Measurements from ENCODE around the gene LPCAT4. TPM values are rescaled to one million over a fixed set of nuclear protein-coding genes. Genes with fewer than 3 reads are reported as not detected.

Gene LPCAT4
- total and polyA plus RNA-seq, 2 of the 8 experiments (the other 6 are each of a cell fraction or from before 2014, with no cell fraction given): 69.3 to 109 TPM

DNA sequence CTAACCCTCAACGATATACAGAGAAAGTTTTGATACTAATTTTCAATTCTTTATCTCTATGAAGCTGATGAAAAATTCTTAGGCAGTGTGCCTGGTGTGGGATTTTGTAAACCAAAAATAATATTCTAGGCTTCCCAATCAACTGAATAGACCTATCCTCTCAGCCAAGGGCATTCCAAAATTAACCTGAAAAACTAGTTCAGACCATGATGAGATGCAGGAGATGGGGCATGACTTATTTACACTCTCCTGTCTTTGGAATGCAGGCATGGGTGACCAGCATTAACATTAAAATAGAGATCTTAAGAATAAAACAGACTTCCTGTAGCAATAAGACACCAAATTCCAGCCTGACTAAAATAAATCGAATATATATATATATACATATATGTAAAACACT, 7.8 kb upstream of the LPCAT4 start:
- DNase-seq (ENCODE audit: low read depth in 1 of 2, low spot score in 2 of 2) (no peak), FAIRE-seq (no peak)
- Histone ChIP-seq H3K4me2 (ENCODE audit: insufficient read depth in 1 of 2, low read depth in 2 of 2, low read length in 2 of 2) (no peak overlapping the region), H3K27ac (ENCODE audit: low read depth, low read length) (no peak overlapping the region), H2BK15ac (ENCODE audit: low read length) (no peak overlapping the region), H3K14ac (ENCODE audit: insufficient read length) (no peak overlapping the region), H4K5ac (ENCODE audit: insufficient read length, low read depth, low read length) (no peak overlapping the region), H2BK20ac (ENCODE audit: low read length) (no peak overlapping the region), H4K20me1 (replicated peaks in 1 of 2; ENCODE audit: control insufficient read depth in 1 of 2, insufficient read depth in 2 of 2, low read length in 2 of 2) (no peaks in the 10 kb centered on the region), H3K18ac (ENCODE audit: extremely low read depth, low read length) (no peak overlapping the region), H3K23ac (ENCODE audit: insufficient read length) (no peak overlapping the region), H4K8ac (ENCODE audit: extremely low read depth, insufficient read depth, low read length) (no peak overlapping the region), H2AK5ac (ENCODE audit: low read depth, low read length) (no peak overlapping the region), H3K36me3 (ENCODE audit: control insufficient read depth in 2 of 4, insufficient read depth in 4 of 4, low read length in 3 of 4) (no peaks in the 10 kb centered on the region), H2BK12ac (ENCODE audit: low read depth, low read length) (no peak overlapping the region), H2BK120ac (replicated peaks; ENCODE audit: low read depth, low read length) (no peak overlapping the region), H3K79me1 (ENCODE audit: low read depth, low read length) (no peaks in the 10 kb centered on the region; the same call in 1 of the 2 replicates), H3K79me2 (ENCODE audit: control insufficient read depth in 1 of 2, insufficient read depth in 2 of 2, low read length in 2 of 2) (no peaks in the 10 kb centered on the region), H3K4me1 (replicated peaks in 1 of 4; ENCODE audit: control insufficient read depth in 3 of 4, insufficient read depth in 4 of 4, low read length in 3 of 4) (peaks cover 0 to 3% (median 0%) of the 10 kb centered on the region in 4 experiments; a peak in 1 of 7 replicates), H2AFZ (ENCODE audit: low read length) (no peak overlapping the region), H3K27me3 (replicated peaks in 1 of 4; ENCODE audit: control insufficient read depth in 3 of 4, extremely low read depth in 1 of 4, insufficient read depth in 3 of 4, low read length in 3 of 4) (no peaks in the 10 kb centered on the region; a peak in 1 of 7 replicates), H3K23me2 (ENCODE audit: low read depth, low read length) (no peaks in the 10 kb centered on the region), H3K4me3 (ENCODE audit: extremely low read depth in 1 of 4, insufficient read depth in 2 of 4, low read depth in 3 of 4, low read length in 4 of 4) (no peak overlapping the region), H3K9me3 (ENCODE audit: insufficient read depth in 2 of 2, low read depth in 1 of 2, low read length in 1 of 2) (peaks cover 5 to 13% of the 10 kb centered on the region in 2 experiments; a peak in 3 of 4 replicates), H3K4ac (replicated peaks; ENCODE audit: insufficient read length, low read depth, low read length) (no peak overlapping the region), H2BK5ac (ENCODE audit: low read depth, low read length) (no peak overlapping the region), H3K9ac (replicated peaks in 1 of 4; ENCODE audit: extremely low read depth in 1 of 4, low read depth in 3 of 4, low read length in 3 of 4) (no peak overlapping the region), H3K56ac (replicated peaks; ENCODE audit: insufficient read length, low read depth, low read length) (no peak overlapping the region), H4K91ac (replicated peaks; ENCODE audit: insufficient read length, low read length) (no peak overlapping the region)
- WGBS, 2 experiments (ENCODE audit: extremely low coverage in 1 of 2, insufficient coverage in 1 of 2, insufficient read length in 1 of 2, insufficient replicate concordance in 2 of 2, low coverage in 1 of 2, low lambda C conversion rate in 2 of 2, missing lambda C conversion rate in 1 of 2): 76% methylated on average over 2 of the region's 2 CpGs; no CpG with 5 or more reads in 1 of the 2 experiments
- CTCF ChIA-PET (ENCODE audit: partially characterized antibody): no interaction called here
- POLR2A ChIA-PET (ENCODE audit: partially characterized antibody): no interaction called here
- TF ChIP-seq, protein P1, sequence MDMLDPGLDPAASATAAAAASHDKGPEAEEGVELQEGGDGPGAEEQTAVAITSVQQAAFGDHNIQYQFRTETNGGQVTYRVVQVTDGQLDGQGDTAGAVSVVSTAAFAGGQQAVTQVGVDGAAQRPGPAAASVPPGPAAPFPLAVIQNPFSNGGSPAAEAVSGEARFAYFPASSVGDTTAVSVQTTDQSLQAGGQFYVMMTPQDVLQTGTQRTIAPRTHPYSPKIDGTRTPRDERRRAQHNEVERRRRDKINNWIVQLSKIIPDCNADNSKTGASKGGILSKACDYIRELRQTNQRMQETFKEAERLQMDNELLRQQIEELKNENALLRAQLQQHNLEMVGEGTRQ (IDR thresholded peaks at IDR 0.05; ENCODE audit: low read length): no peak
- TF ChIP-seq, protein P2, sequence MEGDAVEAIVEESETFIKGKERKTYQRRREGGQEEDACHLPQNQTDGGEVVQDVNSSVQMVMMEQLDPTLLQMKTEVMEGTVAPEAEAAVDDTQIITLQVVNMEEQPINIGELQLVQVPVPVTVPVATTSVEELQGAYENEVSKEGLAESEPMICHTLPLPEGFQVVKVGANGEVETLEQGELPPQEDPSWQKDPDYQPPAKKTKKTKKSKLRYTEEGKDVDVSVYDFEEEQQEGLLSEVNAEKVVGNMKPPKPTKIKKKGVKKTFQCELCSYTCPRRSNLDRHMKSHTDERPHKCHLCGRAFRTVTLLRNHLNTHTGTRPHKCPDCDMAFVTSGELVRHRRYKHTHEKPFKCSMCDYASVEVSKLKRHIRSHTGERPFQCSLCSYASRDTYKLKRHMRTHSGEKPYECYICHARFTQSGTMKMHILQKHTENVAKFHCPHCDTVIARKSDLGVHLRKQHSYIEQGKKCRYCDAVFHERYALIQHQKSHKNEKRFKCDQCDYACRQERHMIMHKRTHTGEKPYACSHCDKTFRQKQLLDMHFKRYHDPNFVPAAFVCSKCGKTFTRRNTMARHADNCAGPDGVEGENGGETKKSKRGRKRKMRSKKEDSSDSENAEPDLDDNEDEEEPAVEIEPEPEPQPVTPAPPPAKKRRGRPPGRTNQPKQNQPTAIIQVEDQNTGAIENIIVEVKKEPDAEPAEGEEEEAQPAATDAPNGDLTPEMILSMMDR (IDR thresholded peaks at IDR 0.05; ENCODE audit: control extremely low read depth in 1 of 3, insufficient read depth in 1 of 3, low read depth in 1 of 3, low read length in 3 of 3): no peak
- TF ChIP-seq GABPA (IDR thresholded peaks at IDR 0.05; ENCODE audit: borderline replicate concordance, insufficient read depth, low read length) (no peak), CHD1 (IDR thresholded peaks at IDR 0.05; ENCODE audit: low read depth, low read length) (no peak), MAFK (IDR thresholded peaks at IDR 0.05; ENCODE audit: low read depth, low read length) (no peak), TBP (IDR thresholded peaks at IDR 0.05; ENCODE audit: low read depth, low read length) (no peak), BCL11A (IDR thresholded peaks at IDR 0.05; ENCODE audit: low read depth in 2 of 2, low read length in 2 of 2) (no peak), EP300 (IDR thresholded peaks at IDR 0.05; ENCODE audit: borderline replicate concordance in 1 of 2, low read depth in 2 of 2, low read length in 2 of 2) (no peak), SAP30 (IDR thresholded peaks at IDR 0.05; ENCODE audit: insufficient read depth, insufficient replicate concordance, low read length) (no peak), BRCA1 (IDR thresholded peaks at IDR 0.05; ENCODE audit: low read depth, low read length) (no peak)

All from H1 (cell line).